GM21360 (cell line): ENCODE measurements around the gene GTF2A1.

ENCODE experiments used
- ATAC-seq: cut with Tn5 transposase; IDR thresholded peaks from one replicate; pipeline ENCODE4 v1.9.1; 2021; ENCODE audit warnings: mild to moderate bottlenecking, moderate library complexity; ENCODE audit not compliant: unreplicated experiment

The GTF2A1 gene

GRCh38 chr14:81141426-81141825 is 79.3 kb downstream of the GTF2A1 start:
- no peak for ATAC-seq

- ATAC-seq, result no peak
Observed at GRCh38 chr14:81138429-81138828, 82.3 kb downstream of the GTF2A1 start.

- no peak for ATAC-seq
Observed at GRCh38 chr14:81137316-81137715, 83.4 kb downstream of the GTF2A1 start.

- no peak for ATAC-seq
Observed at GRCh38 chr14:81133400-81133799, 87.4 kb downstream of the GTF2A1 start.

GRCh38 chr14:81132468-81132867 is 88.3 kb downstream of the GTF2A1 start:
- ATAC-seq, result no peak

- ATAC-seq, result no peak
Observed at GRCh38 chr14:81129242-81129641, 91.5 kb downstream of the GTF2A1 start.

GRCh38 chr14:81127785-81128184 is 93.0 kb downstream of the GTF2A1 start:
- no peak for ATAC-seq

GRCh38 chr14:81125536-81125935 is 95.2 kb downstream of the GTF2A1 start:
- no peak for ATAC-seq
